Parathyroid adenoma (tissue), 2 donors: ENCODE results near the gene EXOSC7.

Experiments used
- H2AFZ ChIP-seq: fragments of 300-600 bp; sonication (generic); one replicate; pipeline ENCODE4 v1.7.0; 2017; ENCODE audit warnings: antibody characterized with exemption, mild to moderate bottlenecking
- H3K27ac ChIP-seq: fragments of 300-600 bp; sonication (generic); one replicate; pipeline ENCODE4 v1.7.0; 2017
- H3K27me3 ChIP-seq: fragments of 300-600 bp; sonication (generic); one replicate; pipeline ENCODE4 v1.7.0; 2017; ENCODE audit warnings: low read length; ENCODE audit not compliant: control insufficient read depth, insufficient read depth
- H3K36me3 ChIP-seq: fragments of 300-600 bp; sonication (generic); one replicate; pipeline ENCODE4 v1.7.0; 2017; ENCODE audit warnings: low read length; ENCODE audit not compliant: control insufficient read depth, insufficient read depth
- H3K4me1 ChIP-seq: fragments of 300-600 bp; sonication (generic); one replicate; pipeline ENCODE4 v1.7.0; 2017; ENCODE audit warnings: control low read depth
- H3K4me2 ChIP-seq: fragments of 300-600 bp; sonication (generic); one replicate; pipeline ENCODE4 v1.7.0; 2017; ENCODE audit warnings: low read length
- H3K4me3 ChIP-seq: fragments of 300-600 bp; sonication (generic); one replicate; pipeline ENCODE4 v1.7.0; 2017; ENCODE audit warnings: low read depth, low read length
- H3K79me2 ChIP-seq: fragments of 300-600 bp; sonication (generic); one replicate; pipeline ENCODE4 v1.7.0; 2017; ENCODE audit warnings: control low read depth
- H3K9ac ChIP-seq: fragments of 300-600 bp; sonication (generic); one replicate; pipeline ENCODE4 v1.7.0; 2017; ENCODE audit warnings: mild to moderate bottlenecking
- H3K9me3 ChIP-seq: fragments of 300-600 bp; sonication (generic); one replicate; pipeline ENCODE4 v1.7.0; 2017; ENCODE audit warnings: low read length; ENCODE audit not compliant: control insufficient read depth
- CTCF ChIP-seq: fragments of 300-600 bp; sonication (generic); IDR thresholded peaks from one replicate; pipeline ENCODE4 v1.7.0; 2017; ENCODE audit warnings: antibody characterized with exemption, mild to moderate bottlenecking
- donor health status: primary hyperparathyroidism.

EXOSC7 gene

GRCh38 chr3:44976002-44976815, at the start of gene EXOSC7, which contains the start of gene ZDHHC3:
Gene EXOSC7, plus strand, starts transcription at chr3:44976244. Its CDS starts 34 bp downstream, at chr3:44976278.
Gene ZDHHC3, minus strand, starts transcription at chr3:44976174. Its CDS starts 16,738 bp downstream, at chr3:44959436.
- H2AFZ ChIP-seq, result peak within 1 kb of the TSS; percentile 100
- TF ChIP-seq CTCF, result no peak
- H3K4me2 ChIP-seq, result peak within 1 kb of the TSS; percentile 100
- peak within 1 kb of the TSS; percentile 68 for H3K9ac ChIP-seq
- peak within 1 kb of the TSS; percentile 86 for H3K27ac ChIP-seq
- peaks cover 56% of the 10 kb centered on the region for H3K79me2 ChIP-seq
- H3K9me3 ChIP-seq, result no peaks in the 10 kb centered on the region
- H3K27me3 ChIP-seq, result no peaks in the 10 kb centered on the region
- no peaks in the 10 kb centered on the region for H3K36me3 ChIP-seq
- peak within 1 kb of the TSS; percentile 96 for H3K4me3 ChIP-seq
- H3K4me1 ChIP-seq, result peaks cover 6% of the 10 kb centered on the region

- Histone ChIP-seq H3K36me3 (no peaks in the 10 kb centered on the region), H2AFZ (no peak overlapping the region), H3K4me3 (no peak overlapping the region), H3K9me3 (no peaks in the 10 kb centered on the region), H3K4me1 (peaks cover 40% of the 10 kb centered on the region), H3K4me2 (no peak overlapping the region), H3K79me2 (no peaks in the 10 kb centered on the region), H3K9ac (no peak overlapping the region), H3K27ac (no peak overlapping the region), H3K27me3 (no peaks in the 10 kb centered on the region)
- TF ChIP-seq CTCF, result no peak
Measured at GRCh38 chr3:44926921-44927320, 49.1 kb upstream of the EXOSC7 start.

- Histone ChIP-seq H3K9ac (no peak overlapping the region), H3K79me2 (no peaks in the 10 kb centered on the region), H2AFZ (no peak overlapping the region), H3K4me2 (no peak overlapping the region), H3K36me3 (no peaks in the 10 kb centered on the region), H3K4me3 (no peak overlapping the region), H3K9me3 (no peaks in the 10 kb centered on the region), H3K27me3 (no peaks in the 10 kb centered on the region), H3K27ac (no peak overlapping the region), H3K4me1 (peaks cover 40% of the 10 kb centered on the region)
- TF ChIP-seq CTCF, result no peak
Measured at GRCh38 chr3:44927371-44927770, 48.7 kb upstream of the EXOSC7 start.

- Histone ChIP-seq H3K36me3 (no peaks in the 10 kb centered on the region), H3K79me2 (peaks cover 2% of the 10 kb centered on the region), H3K27ac (no peak overlapping the region), H3K27me3 (no peaks in the 10 kb centered on the region), H3K9me3 (no peaks in the 10 kb centered on the region), H3K4me3 (no peak overlapping the region), H3K4me1 (peaks cover 30% of the 10 kb centered on the region), H2AFZ (no peak overlapping the region), H3K9ac (no peak overlapping the region), H3K4me2 (no peak overlapping the region)
- no peak for TF ChIP-seq CTCF
Measured at GRCh38 chr3:44929782-44930181, 46.3 kb upstream of the EXOSC7 start.
